GDM1 (cell line): ENCODE results near the gene GPR161.

Experiments used
- DNase-seq: peaks from one replicate; lab custom pipeline; 2025; lab: John Stamatoyannopoulos, UW

Gene GPR161

DNA sequence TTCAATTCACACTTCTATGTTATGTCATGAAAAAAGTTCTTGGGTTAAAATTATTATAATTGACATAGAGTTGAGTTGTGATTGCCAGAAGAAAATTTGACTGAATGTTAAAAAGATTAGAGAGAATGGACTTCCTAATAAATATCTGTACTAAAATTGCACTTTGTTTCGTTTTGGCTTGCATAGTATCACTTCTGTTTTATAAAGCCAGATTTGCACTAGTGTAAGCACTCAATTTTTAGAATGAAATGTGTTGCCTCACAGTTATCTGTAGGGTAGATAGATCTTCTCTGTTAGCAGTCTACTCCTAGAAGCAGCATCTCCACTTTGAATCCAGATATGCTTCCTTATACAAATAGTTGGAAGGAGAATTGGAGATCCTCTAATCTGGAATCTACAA lies 104.7 kb downstream of the GPR161 start:
- no peak for DNase-seq

DNA sequence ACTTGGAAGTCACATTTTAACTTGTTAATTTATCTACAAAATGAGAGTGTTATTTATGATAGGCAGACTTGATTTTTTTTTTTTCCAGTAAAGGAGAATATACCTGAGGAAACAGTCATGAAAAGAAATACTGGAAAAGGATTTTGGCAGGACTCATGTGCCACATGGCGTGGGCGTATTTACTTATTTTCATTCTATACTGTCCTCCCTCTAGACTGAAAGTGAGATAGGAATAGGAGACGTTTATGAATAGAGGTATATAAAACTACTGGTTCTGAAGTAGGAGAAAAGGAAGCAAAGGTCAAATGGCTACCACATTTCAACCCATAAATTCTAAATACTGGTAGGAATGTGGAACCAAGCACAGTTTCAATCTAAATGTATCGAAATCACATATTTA lies 105.1 kb downstream of the GPR161 start:
- no peak for DNase-seq

DNA sequence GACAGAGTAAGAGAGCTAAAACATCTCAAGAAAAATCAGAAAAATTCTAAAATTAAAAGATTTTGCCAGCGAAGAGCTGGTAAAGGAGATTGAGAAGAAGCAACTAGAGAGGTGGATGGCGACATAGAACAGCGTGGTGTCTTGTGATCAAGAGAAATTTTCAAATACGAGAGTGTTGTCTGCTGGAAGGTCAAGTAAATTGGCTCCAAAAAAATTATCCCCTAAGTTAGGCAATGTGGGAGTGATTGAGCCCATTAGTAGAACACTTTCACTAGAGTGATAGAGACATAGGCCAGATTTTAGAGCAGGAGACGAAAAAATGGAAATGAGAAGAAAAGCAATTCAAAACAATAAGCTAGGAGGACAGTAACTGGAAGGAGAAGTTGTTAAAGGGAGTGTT lies 105.5 kb downstream of the GPR161 start:
- DNase-seq: no peak
